Subcutaneous abdominal adipose tissue (tissue), 5 donors: ENCODE results near the gene FGA.

ENCODE experiments used
- H3K27ac ChIP-seq: one replicate; pipeline ENCODE4 v1.7.0; 2013; ENCODE audit warnings: low read depth, mild to moderate bottlenecking, inconsistent platforms, low read length, moderate library complexity
- H3K27me3 ChIP-seq, 5 donors: one replicate each; pipeline ENCODE4 v1.7.0; 2013; ENCODE audit warnings: low read length in 5 of 5, inconsistent platforms in 1 of 5; ENCODE audit not compliant: control insufficient read depth in 5 of 5, insufficient read depth in 4 of 5
- H3K36me3 ChIP-seq, 5 donors: one replicate each; pipeline ENCODE4 v1.7.0; 2013; ENCODE audit warnings: low read length in 5 of 5; ENCODE audit not compliant: control insufficient read depth in 5 of 5, insufficient read depth in 5 of 5
- H3K4me1 ChIP-seq, 5 donors: one replicate each; pipeline ENCODE4 v1.7.0; 2013; ENCODE audit warnings: low read length in 5 of 5, mild to moderate bottlenecking in 3 of 5, moderate library complexity in 1 of 5; ENCODE audit not compliant: control insufficient read depth in 5 of 5, insufficient read depth in 5 of 5
- H3K4me3 ChIP-seq, 5 donors: one replicate each; pipeline ENCODE4 v1.7.0; 2013; ENCODE audit warnings: low read length in 5 of 5, low read depth in 1 of 5
- H3K9ac ChIP-seq, 5 donors: one replicate each; pipeline ENCODE4 v1.7.0; 2013; ENCODE audit warnings: low read length in 5 of 5, mild to moderate bottlenecking in 4 of 5, moderate library complexity in 3 of 5
- H3K9me3 ChIP-seq, 5 donors: one replicate each; pipeline ENCODE4 v1.7.0; 2013; ENCODE audit warnings: low read length in 5 of 5; ENCODE audit not compliant: control insufficient read depth in 5 of 5
- donor health status: healthy.
- donor health status: healthy.
- donor health status: healthy.
- donor health status: healthy.
- donor health status: healthy.

FGA gene

GRCh38 chr4:154564311-154564710 is 26.2 kb downstream of the FGA start:
- Histone ChIP-seq H3K36me3 (no peaks in the 10 kb centered on the region), H3K4me1 (no peaks in the 10 kb centered on the region), H3K27me3 (no peaks in the 10 kb centered on the region), H3K4me3 (no peak overlapping the region), H3K9me3 (no peaks in the 10 kb centered on the region), H3K9ac (no peak overlapping the region), H3K27ac (no peak overlapping the region)

- no peak within 1 kb of the TSS for H3K9ac ChIP-seq
- H3K4me1 ChIP-seq: no peaks in the 10 kb centered on the region
- H3K27ac ChIP-seq: no peak within 1 kb of the TSS
- no peak within 1 kb of the TSS for H3K4me3 ChIP-seq
- H3K36me3 ChIP-seq: no peaks in the 10 kb centered on the region
- H3K27me3 ChIP-seq: no peaks in the 10 kb centered on the region
- no peaks in the 10 kb centered on the region for H3K9me3 ChIP-seq
Observed at GRCh38 chr4:154562697-154563254, 27.8 kb downstream of the FGA start, which contains the start of gene FGB. FGB (plus strand) TSS chr4:154563011; CDS start chr4:154563019, 8 bp downstream.

GRCh38 chr4:154560824-154561231 is 29.7 kb downstream of the FGA start:
- Histone ChIP-seq H3K4me3 (no peak overlapping the region), H3K27ac (no peak overlapping the region), H3K4me1 (no peaks in the 10 kb centered on the region), H3K9me3 (no peaks in the 10 kb centered on the region), H3K27me3 (no peaks in the 10 kb centered on the region), H3K36me3 (no peaks in the 10 kb centered on the region), H3K9ac (no peak overlapping the region)

- Histone ChIP-seq H3K36me3 (no peaks in the 10 kb centered on the region), H3K4me1 (no peaks in the 10 kb centered on the region), H3K9me3 (no peaks in the 10 kb centered on the region), H3K27ac (no peak overlapping the region), H3K4me3 (no peak overlapping the region), H3K27me3 (no peaks in the 10 kb centered on the region), H3K9ac (no peak overlapping the region)
Observed at GRCh38 chr4:154560419-154560801, 30.1 kb downstream of the FGA start.

- H3K4me1 ChIP-seq: no peaks in the 10 kb centered on the region
- no peak overlapping the region for H3K27ac ChIP-seq
- no peaks in the 10 kb centered on the region for H3K9me3 ChIP-seq
- no peaks in the 10 kb centered on the region for H3K27me3 ChIP-seq
- H3K4me3 ChIP-seq: no peak overlapping the region
- no peaks in the 10 kb centered on the region for H3K36me3 ChIP-seq
- no peak overlapping the region for H3K9ac ChIP-seq
Observed at GRCh38 chr4:154559494-154560418, 30.8 kb downstream of the FGA start.

- Histone ChIP-seq H3K9me3 (no peaks in the 10 kb centered on the region), H3K36me3 (no peaks in the 10 kb centered on the region), H3K4me3 (no peak overlapping the region), H3K9ac (no peak overlapping the region), H3K4me1 (no peaks in the 10 kb centered on the region), H3K27me3 (no peaks in the 10 kb centered on the region), H3K27ac (no peak overlapping the region)
Observed at GRCh38 chr4:154559141-154559493, 31.4 kb downstream of the FGA start.

GRCh38 chr4:154551872-154552686 is 38.5 kb downstream of the FGA start:
- Histone ChIP-seq H3K27ac (no peak overlapping the region), H3K4me3 (no peak overlapping the region)

GRCh38 chr4:154549894-154550790 is 40.4 kb downstream of the FGA start, which contains the start of gene PLRG1:
PLRG1 (minus strand) TSS chr4:154550400; CDS start chr4:154550308, 92 bp downstream.
- Histone ChIP-seq H3K27me3 (no peaks in the 10 kb centered on the region), H3K27ac (peak within 1 kb of the TSS; percentile 86), H3K4me1 (peaks cover 0 to 25% (median 20%) of the 10 kb centered on the region in 5 donors), H3K9me3 (no peaks in the 10 kb centered on the region), H3K9ac (peak within 1 kb of the TSS; percentile 85 to 97 (median 95)), H3K4me3 (peak within 1 kb of the TSS; percentile 86 to 99 (median 94)), H3K36me3 (peaks cover 15 to 28% (median 23%) of the 10 kb centered on the region in 5 donors)

More at GRCh38 chr4:154551872-154552686, 38.5 kb downstream of the FGA start:
- H3K36me3 ChIP-seq: peaks cover 0 to 8% (median 4%) of the 10 kb centered on the region in 5 donors
- peaks cover 0 to 25% (median 20%) of the 10 kb centered on the region in 5 donors for H3K4me1 ChIP-seq
- no peaks in the 10 kb centered on the region for H3K9me3 ChIP-seq
- H3K9ac ChIP-seq: peak overlapping the region in 1 of 5 donors; percentile 46
- H3K27me3 ChIP-seq: no peaks in the 10 kb centered on the region

- Histone ChIP-seq H3K9me3 (no peaks in the 10 kb centered on the region), H3K27ac (no peak overlapping the region), H3K4me1 (peaks cover 0 to 20% (median 17%) of the 10 kb centered on the region in 5 donors), H3K9ac (no peak overlapping the region), H3K27me3 (no peaks in the 10 kb centered on the region), H3K36me3 (peaks cover 53 to 65% (median 64%) of the 10 kb centered on the region in 5 donors), H3K4me3 (no peak overlapping the region)
Observed at GRCh38 chr4:154545689-154546088, 44.9 kb downstream of the FGA start.
